Panc1 (cell line): ENCODE measurements around the gene RPL27A.

Experiments used
- POLR2AphosphoS5 ChIP-seq: IDR thresholded peaks from 2 replicates; pipeline ENCODE4 v1.6.1; 2012; ENCODE audit warnings: mild to moderate bottlenecking, low read depth, low read length, moderate library complexity
- SIN3A ChIP-seq: IDR thresholded peaks from 2 replicates; pipeline ENCODE4 v1.6.1; 2012; ENCODE audit warnings: low read depth, mild to moderate bottlenecking, low read length, moderate library complexity, borderline replicate concordance; ENCODE audit not compliant: insufficient read depth
- TF ChIP-seq, protein P1 (sequence below), 2 experiments: IDR thresholded peaks; 2 replicates each; pipeline ENCODE4 v1.6.1; 2011 to 2012; ENCODE audit warnings: low read depth in 2 of 2, control low read depth in 1 of 2, low read length in 1 of 2, mild to moderate bottlenecking in 1 of 2, moderate library complexity in 1 of 2; ENCODE audit not compliant: insufficient read depth in 1 of 2
- TF ChIP-seq, protein P2 (sequence below): fragments of 450-650 bp; IDR thresholded peaks from 2 replicates; pipeline ENCODE4 v1.5.1; 2017; ENCODE audit warnings: mild to moderate bottlenecking

DNA sequence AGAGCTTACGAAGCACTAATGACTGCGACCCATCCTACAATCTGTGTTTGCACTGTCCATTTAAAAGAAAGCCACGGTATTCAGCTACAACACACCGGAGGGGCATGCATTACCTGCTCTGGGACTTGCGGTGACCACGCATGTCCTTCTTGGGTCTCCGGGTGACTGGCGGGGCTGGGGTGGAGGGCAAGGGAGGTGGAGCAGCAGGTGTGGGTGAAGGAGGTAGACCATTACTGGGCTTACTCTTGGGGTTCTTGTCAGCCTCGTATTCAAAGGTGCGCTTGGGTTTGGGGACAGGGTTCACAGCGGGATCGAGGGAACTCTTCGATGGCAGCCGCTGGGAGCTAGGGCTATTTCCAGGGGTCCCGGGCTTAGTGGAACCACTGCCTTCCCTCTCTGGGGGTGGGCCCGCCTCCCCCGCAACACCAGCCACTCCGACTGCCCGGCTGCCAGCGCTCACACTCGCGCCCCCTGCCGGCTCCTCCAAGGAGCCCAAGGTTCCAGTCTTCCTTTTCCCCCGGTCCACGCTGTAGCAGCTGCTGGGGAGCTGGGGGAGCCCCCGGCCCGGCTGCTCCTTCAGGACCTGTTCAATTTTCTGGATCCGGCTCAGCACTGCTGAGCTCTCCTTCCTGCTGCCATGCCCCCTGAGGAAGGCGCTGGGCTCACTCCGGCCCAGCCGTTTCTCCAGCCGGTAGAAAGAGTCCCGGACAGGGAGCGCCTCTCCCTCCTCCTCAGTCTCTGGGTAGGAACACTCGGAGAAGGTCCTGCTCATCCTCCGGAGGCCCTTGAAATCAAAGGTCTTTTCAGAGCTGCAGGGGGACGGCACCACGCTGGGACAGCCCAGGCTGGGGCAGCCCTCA, 47.5 kb downstream of the RPL27A start:
- TF ChIP-seq, protein P1, sequence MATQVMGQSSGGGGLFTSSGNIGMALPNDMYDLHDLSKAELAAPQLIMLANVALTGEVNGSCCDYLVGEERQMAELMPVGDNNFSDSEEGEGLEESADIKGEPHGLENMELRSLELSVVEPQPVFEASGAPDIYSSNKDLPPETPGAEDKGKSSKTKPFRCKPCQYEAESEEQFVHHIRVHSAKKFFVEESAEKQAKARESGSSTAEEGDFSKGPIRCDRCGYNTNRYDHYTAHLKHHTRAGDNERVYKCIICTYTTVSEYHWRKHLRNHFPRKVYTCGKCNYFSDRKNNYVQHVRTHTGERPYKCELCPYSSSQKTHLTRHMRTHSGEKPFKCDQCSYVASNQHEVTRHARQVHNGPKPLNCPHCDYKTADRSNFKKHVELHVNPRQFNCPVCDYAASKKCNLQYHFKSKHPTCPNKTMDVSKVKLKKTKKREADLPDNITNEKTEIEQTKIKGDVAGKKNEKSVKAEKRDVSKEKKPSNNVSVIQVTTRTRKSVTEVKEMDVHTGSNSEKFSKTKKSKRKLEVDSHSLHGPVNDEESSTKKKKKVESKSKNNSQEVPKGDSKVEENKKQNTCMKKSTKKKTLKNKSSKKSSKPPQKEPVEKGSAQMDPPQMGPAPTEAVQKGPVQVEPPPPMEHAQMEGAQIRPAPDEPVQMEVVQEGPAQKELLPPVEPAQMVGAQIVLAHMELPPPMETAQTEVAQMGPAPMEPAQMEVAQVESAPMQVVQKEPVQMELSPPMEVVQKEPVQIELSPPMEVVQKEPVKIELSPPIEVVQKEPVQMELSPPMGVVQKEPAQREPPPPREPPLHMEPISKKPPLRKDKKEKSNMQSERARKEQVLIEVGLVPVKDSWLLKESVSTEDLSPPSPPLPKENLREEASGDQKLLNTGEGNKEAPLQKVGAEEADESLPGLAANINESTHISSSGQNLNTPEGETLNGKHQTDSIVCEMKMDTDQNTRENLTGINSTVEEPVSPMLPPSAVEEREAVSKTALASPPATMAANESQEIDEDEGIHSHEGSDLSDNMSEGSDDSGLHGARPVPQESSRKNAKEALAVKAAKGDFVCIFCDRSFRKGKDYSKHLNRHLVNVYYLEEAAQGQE (IDR thresholded peaks at IDR 0.05; ENCODE audit: insufficient read depth in 1 of 2, low read depth in 2 of 2, low read length in 1 of 2) = no peak
- TF ChIP-seq POLR2AphosphoS5 = no peak
- TF ChIP-seq, protein P2, sequence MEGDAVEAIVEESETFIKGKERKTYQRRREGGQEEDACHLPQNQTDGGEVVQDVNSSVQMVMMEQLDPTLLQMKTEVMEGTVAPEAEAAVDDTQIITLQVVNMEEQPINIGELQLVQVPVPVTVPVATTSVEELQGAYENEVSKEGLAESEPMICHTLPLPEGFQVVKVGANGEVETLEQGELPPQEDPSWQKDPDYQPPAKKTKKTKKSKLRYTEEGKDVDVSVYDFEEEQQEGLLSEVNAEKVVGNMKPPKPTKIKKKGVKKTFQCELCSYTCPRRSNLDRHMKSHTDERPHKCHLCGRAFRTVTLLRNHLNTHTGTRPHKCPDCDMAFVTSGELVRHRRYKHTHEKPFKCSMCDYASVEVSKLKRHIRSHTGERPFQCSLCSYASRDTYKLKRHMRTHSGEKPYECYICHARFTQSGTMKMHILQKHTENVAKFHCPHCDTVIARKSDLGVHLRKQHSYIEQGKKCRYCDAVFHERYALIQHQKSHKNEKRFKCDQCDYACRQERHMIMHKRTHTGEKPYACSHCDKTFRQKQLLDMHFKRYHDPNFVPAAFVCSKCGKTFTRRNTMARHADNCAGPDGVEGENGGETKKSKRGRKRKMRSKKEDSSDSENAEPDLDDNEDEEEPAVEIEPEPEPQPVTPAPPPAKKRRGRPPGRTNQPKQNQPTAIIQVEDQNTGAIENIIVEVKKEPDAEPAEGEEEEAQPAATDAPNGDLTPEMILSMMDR = no peak
- TF ChIP-seq SIN3A = no peak
